Left ventricle myocardium superior (tissue), 1 donor: ENCODE measurements around the gene CREB1. TPM values are rescaled to one million over a fixed set of nuclear protein-coding genes. Genes with fewer than 3 reads are reported as not detected.
"Not testable (repeated sequence)": the region's sequence is repeated elsewhere in the genome, so short reads cannot be mapped to it uniquely, and the experiment has no call there.

Experiments
- ATAC-seq: fragments of 200-7000 bp; cut with Tn5 transposase; one replicate; pipeline ENCODE4 v1.9.1; 2020; ENCODE audit warnings: mild to moderate bottlenecking, moderate library complexity
- DNase-seq: peaks from one replicate; pipeline ENCODE4 v3.0.0-alpha.2; 2020
- intact Hi-C: fragments of 100-400 bp; cut with micrococcal nuclease; formaldehyde crosslinking; loops from one replicate; pipeline ENCODE4 v1.11.0; 2022
- long read RNA-seq: library from polyadenylated mRNA; unstranded; transcript quantifications from one replicate; pipeline ENCODE4 v2.0.0, GENCODE V29; 2021
- total RNA-seq: library from RNA; stranded (reverse); fragmentation: NEBNext Ultra II Directional; extraction: Animal tissue kit (Norgen Biotek cat#: 25700); gene quantifications from one replicate; pipeline ENCODE4 v1.2.1, GENCODE V29; 2021
- donor health status: DM: no; HTN: yes; CAD: no; lungs with severe emphysema.

The CREB1 gene
- total RNA-seq = 51.0 TPM
- long read RNA-seq, full-length matches to known transcripts = 55 of 85 reads
- long read RNA-seq, partial matches to known transcripts = 8 of 85 reads
- long read RNA-seq, other reads (novel, unspliced or antisense) = 22 of 85 reads

- intact Hi-C loops = no loop called here
- ATAC-seq (peak; percentile 96), DNase-seq (peak; percentile 99)
Measured at GRCh38 chr2:207529330-207530159, at the start of gene CREB1. Gene CREB1 (plus strand): TSS chr2:207529962. CDS start chr2:207555636, 25,674 bp downstream.

- no peak for ATAC-seq
Measured at GRCh38 chr2:207480521-207481040, 49.2 kb upstream of the CREB1 start.

GRCh38 chr2:207481924-207482323 lies 47.8 kb upstream of the CREB1 start:
- ATAC-seq = peak; percentile 88

More at GRCh38 chr2:207480521-207481040, 49.2 kb upstream of the CREB1 start:
- intact Hi-C loops = no loop called here
- no peak for DNase-seq

GRCh38 chr2:207482630-207483029 lies 47.1 kb upstream of the CREB1 start:
- DNase-seq (no peak), ATAC-seq (no peak)
- intact Hi-C loops = no loop called here

More at GRCh38 chr2:207481924-207482323, 47.8 kb upstream of the CREB1 start:
- DNase-seq = peak; percentile 45
- intact Hi-C loops = no loop called here

- ATAC-seq (no peak), DNase-seq (no peak)
- intact Hi-C loops = no loop called here
Measured at GRCh38 chr2:207483066-207483465, 46.7 kb upstream of the CREB1 start.

GRCh38 chr2:207483477-207483876 lies 46.3 kb upstream of the CREB1 start:
- DNase-seq (no peak), ATAC-seq (no peak)
- intact Hi-C loops = no loop called here

- DNase-seq (no peak), ATAC-seq (peak; percentile 59)
- intact Hi-C loops = no loop called here
Measured at GRCh38 chr2:207484444-207485391, 45.0 kb upstream of the CREB1 start.

GRCh38 chr2:207487650-207488311 lies 42.0 kb upstream of the CREB1 start:
- DNase-seq = no peak
- no peak for ATAC-seq
- intact Hi-C loops = no loop called here

- intact Hi-C loops = no loop called here
- ATAC-seq (no peak), DNase-seq (no peak)
Measured at GRCh38 chr2:207489251-207489650, 40.5 kb upstream of the CREB1 start.

GRCh38 chr2:207490441-207490840 lies 39.3 kb upstream of the CREB1 start:
- DNase-seq (no peak), ATAC-seq (no peak)
- intact Hi-C loops = no loop called here

GRCh38 chr2:207491086-207491485 lies 38.7 kb upstream of the CREB1 start:
- ATAC-seq (peak; percentile 82), DNase-seq (no peak)
- intact Hi-C loops = no loop called here

- DNase-seq = no peak
- intact Hi-C loops = no loop called here
- no peak for ATAC-seq
Measured at GRCh38 chr2:207491956-207492355, 37.8 kb upstream of the CREB1 start.

- intact Hi-C loops = no loop called here
- no peak for DNase-seq
- no peak for ATAC-seq
Measured at GRCh38 chr2:207492461-207492860, 37.3 kb upstream of the CREB1 start.

- intact Hi-C loops = no loop called here
- ATAC-seq (no peak), DNase-seq (no peak)
Measured at GRCh38 chr2:207494137-207494536, 35.6 kb upstream of the CREB1 start.

GRCh38 chr2:207496936-207497335 lies 32.8 kb upstream of the CREB1 start:
- ATAC-seq, intact Hi-C loops, DNase-seq: not testable (repeated sequence)

- DNase-seq = no peak
- no peak for ATAC-seq
- intact Hi-C loops = no loop called here
Measured at GRCh38 chr2:207497596-207497995, 32.2 kb upstream of the CREB1 start.

- DNase-seq = no peak
- ATAC-seq = no peak
- intact Hi-C loops = no loop called here
Measured at GRCh38 chr2:207498427-207498826, 31.3 kb upstream of the CREB1 start.

GRCh38 chr2:207499114-207499513 lies 30.6 kb upstream of the CREB1 start:
- intact Hi-C loops = no loop called here
- DNase-seq (no peak), ATAC-seq (no peak)
